IPS DF 19.7 (cell line): Measurements from ENCODE around the gene PLEKHF1.

Experiments used
- DNase-seq: peaks from one replicate; pipeline ENCODE4 v3.0.0-alpha.2; 2013; ENCODE audit warnings: low read depth, low spot score

PLEKHF1 gene

DNA sequence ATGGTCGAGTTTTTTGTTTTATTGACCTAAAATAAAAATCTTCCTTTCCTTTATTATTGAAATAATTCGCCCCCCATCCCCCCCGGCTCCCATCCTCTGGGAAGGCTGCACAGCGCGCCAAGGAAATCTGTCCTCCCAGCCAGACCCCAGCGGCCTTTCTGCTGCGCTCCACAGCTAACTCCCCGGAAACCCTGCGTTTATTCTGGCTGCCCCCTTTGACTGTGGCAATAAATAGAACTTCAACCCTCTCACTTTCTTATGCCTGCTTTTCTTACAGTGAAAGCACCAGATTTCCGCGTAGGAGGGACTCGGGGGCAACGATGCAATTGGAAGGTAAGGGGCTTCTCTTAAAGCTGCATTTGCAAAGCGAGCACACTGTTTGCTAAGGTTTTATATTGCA lies 59.5 kb downstream of the PLEKHF1 start:
- DNase-seq, result no peak
